ENCODE results near the gene CACNB4.
"Not testable (repeated sequence)": the region's sequence is repeated elsewhere in the genome, so short reads cannot be mapped to it uniquely, and the experiment has no call there.

CACNB4 gene

GRCh38 chr2:152098496-152099366 lies at the start of gene CACNB4:
TSS of gene CACNB4 (minus strand) at chr2:152099044.
- DNase-seq, result no peak

DNA sequence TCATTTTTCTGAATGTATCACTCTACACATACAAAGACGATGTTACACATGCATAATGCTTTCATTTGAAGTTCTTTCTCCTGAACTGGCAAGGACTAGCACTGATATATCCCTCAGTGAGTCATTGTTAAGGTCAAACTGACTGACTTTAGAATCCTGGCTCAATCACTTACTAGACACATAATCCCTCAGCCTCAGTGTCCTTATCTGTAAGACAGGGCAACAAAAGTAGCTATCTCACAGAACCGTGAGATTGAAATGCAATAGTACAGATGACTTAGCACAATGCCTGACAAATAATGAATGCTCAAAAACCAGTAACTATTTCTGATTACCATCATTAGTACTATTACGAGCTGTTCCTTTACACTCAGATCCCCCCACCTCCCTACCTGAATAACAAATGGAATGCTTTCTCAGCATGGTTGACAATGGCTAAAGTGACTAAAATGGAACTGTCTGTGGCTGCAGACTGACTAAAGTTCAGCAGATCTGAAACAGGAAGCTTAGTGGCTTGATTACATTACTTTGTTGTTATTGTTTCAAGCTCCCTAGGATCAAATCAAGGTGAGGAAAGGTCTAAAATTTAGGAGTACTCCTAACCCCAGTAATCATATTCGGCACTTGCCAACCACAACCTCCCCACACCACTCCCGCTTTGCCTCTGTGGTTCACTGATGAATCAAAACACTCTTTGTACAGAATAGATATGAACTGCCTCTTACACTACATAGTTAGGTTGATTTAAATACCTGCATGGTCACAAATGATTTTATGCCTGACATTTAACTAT lies 35.8 kb upstream of the CACNB4 start:
- DNase-seq, result no peak

GRCh38 chr2:152132306-152132705 lies 33.5 kb upstream of the CACNB4 start:
- no peak for DNase-seq

GRCh38 chr2:152127628-152128027 lies 28.8 kb upstream of the CACNB4 start:
- no peak for DNase-seq

DNA sequence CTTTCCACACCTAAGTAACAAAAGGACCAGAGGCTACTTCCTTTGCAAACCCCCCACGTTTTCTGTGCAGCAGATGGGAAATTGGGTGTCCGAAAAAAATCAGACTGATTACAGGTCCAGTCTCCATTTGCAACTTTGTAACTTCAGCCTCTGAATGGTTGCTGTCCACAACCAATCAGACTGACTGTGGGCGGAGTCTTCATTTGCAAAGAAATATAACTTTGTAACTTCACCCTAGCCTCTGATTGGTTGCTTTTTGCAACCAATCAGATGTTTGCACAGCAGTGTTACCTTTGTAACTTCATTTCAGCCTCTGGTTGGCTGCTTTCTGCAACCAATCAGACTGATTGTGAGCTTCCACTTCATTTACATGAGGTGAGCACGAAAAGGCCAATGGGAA lies 27.8 kb upstream of the CACNB4 start:
- DNase-seq, result no peak

DNA sequence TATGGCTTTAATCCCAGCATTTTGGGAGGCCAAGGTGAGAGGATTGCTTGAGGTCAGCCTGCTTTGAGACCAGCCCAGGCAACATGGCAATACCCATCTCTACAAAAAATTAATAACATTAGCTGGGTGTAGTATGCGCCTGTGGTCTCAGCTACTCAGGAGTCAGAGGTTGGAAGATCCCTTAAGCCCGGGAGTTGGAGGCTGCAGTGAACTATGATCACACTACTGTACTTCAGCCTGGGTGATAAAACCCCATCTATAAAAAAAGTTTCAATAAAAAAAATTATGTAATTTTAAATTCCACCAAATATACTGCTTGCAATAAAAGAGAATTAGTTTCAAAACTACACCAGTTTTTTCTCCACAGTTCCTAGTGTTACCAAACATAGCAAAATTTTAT lies 23.3 kb upstream of the CACNB4 start:
- DNase-seq, result no peak

DNA sequence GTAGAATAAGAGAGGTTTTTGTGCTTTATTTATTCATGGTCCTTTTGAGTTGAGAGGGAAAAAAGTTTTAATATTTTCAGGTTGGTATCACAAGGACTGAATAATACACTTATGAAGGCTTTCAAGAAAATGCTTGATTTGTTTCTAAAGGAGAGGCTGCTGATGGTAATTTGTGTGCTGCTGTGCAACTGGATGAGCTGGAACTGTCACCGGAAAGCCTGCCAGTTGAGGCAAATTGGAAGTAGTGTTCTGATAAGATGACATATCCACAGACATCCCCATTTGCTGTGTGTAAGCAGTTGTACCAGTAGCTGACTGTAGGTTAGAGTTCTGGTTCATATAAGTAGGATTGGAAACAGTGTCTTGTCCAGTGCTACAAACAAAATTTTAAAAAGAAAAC lies 21.6 kb upstream of the CACNB4 start:
- DNase-seq, result no peak

DNA sequence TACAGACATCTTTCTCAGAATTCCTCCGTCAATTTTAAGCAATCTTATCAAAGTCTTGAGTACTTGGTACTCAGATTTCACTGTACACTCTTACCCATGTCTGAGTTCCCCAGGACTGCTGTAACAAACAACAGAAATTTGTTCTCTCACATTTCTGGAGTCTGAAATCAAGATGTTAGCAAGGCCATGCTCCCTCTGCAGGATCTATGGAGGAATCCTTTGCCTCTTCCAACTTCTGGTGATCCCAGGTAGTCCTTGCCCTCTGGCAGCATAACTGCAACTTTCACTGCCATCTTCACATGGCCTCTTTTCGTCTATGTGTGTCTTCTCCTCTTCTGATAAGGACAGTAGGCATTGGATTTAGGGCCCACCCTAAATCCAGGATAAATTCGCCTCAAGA lies 17.1 kb upstream of the CACNB4 start:
- no peak for DNase-seq

DNA sequence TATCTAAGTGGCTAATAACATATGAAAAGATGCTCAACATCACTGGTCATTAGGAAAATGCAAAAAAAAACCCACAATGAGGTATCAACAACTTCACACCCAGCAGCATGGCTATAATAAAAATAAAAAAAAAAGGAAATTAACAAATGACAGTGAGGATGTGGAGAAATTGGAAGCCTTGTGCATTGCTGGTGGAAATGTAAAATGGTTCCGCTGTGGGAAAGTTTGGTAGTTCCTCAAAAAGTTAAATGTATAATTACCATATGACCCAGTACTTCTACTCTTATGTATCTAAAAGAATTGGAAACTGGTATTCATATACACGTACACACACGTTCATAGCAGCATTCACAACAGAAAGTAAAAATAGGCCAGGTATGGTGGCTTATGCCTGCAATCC lies 15.5 kb upstream of the CACNB4 start:
- no peak for DNase-seq

- DNase-seq, result not testable (repeated sequence)
Measured at GRCh38 chr2:152107140-152107539, 8.3 kb upstream of the CACNB4 start.

- DNase-seq, result no peak
Measured at GRCh38 chr2:152106464-152106863, 7.6 kb upstream of the CACNB4 start.

GRCh38 chr2:152103271-152103670 lies 4.4 kb upstream of the CACNB4 start:
- DNase-seq, result no peak

DNA sequence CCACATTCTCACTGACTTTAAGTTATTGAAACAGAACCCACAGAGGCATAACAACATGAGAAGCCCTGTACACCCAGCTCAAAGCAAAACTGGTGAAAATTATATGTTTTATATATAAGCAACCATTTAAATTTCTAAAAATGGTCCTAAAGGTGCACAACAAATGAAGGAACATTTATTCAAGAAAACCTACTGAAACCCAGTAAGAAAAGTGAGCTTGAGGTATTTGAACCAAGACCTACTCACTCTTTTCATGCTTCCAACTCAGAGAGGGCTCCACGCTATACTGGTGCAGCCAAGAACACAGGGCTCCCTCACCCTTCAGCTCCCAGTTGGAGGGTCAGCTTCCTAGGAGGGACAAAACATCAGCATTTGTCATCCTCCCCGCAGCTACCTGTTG lies 2.1 kb upstream of the CACNB4 start:
- DNase-seq, result no peak

DNA sequence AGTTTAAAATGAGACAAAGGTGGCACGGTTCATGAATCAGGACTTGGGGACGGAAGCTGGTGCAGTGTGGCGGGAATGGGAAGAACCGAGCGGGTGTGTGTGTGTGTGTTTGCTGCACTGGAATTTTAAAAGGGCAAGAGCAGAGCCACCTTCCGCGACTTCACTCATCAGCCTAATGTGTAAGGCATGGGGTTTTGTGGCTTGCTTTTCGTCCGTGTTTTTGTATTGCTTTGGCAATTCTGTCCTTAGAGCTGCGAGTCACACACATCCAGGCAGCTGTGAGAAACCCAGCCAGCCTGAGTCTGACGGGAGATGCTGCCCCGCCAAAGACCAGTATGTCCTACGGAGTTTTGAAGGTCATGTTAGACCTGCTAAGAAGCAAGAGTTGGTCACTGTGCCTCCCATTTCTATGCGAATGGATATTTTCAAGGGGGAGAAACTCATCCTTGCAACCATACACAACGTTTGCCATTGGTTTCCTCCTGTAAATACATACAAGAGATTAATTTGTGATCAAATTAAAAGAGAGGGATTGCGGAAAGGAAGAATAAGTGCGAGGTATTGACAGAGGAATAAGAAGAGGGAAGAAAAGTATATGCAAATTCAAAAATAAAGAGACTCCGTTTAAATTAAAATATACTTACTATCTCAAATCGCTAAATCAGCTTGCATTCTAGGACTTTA lies 665 bp upstream of the CACNB4 start:
- DNase-seq, result no peak

DNA sequence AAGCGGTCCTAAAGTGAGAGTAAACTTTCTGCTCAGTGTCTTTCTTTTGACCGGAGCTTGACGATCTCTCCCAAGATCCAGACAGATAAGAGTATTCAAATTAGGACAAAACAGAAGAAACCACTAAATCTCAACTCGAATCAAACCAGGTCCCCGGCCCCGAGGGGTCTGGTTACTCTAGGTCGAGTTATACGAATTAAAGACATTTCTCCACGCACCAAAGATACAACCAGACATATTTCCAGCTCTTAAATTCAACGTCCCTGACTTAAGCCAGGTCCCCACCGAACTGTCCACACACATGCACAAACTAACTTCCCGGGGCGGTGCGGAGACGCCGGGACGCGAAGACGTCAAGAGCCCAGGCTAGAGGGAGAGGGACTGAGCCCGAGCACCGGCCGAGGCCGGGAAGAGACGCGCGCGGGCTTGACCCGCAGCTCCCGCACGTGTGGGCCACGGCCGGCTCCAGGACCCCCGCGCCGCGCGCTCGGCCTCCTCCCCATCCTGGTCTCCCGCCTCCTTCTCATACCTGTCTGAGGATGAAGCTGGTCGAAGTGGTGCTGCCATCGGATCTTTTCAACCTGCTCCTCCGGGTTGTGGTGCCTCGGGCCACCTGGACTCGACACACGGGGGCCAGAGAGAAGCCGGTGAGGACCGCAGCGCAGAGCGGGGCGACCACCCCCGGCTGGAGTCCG lies 896 bp downstream of the CACNB4 start:
- no peak for DNase-seq

GRCh38 chr2:152097290-152097800 lies 1.5 kb downstream of the CACNB4 start:
- DNase-seq, result no peak

GRCh38 chr2:152095146-152095545 lies 3.7 kb downstream of the CACNB4 start:
- no peak for DNase-seq

GRCh38 chr2:152094014-152094413 lies 4.8 kb downstream of the CACNB4 start:
- DNase-seq, result no peak

DNA sequence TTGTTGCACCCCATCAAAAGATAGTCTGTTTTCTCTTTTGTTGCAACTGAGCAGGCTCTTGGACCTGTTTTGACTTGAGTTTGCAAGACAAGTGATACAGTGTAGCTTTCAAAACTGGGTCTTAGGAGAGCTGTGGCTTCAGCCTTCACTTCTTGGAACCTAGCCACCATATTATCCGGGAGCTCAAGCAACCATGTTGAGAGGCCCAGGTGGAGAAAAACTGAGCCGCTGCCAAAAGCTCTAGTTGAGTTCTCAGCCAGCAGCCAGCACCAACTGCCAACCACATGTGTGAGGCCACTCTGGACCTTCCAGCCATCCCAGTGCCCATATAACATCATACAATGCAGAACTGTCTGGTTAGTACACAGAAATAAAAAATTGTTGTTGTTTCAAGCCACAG lies 5.4 kb downstream of the CACNB4 start:
- DNase-seq, result no peak

DNA sequence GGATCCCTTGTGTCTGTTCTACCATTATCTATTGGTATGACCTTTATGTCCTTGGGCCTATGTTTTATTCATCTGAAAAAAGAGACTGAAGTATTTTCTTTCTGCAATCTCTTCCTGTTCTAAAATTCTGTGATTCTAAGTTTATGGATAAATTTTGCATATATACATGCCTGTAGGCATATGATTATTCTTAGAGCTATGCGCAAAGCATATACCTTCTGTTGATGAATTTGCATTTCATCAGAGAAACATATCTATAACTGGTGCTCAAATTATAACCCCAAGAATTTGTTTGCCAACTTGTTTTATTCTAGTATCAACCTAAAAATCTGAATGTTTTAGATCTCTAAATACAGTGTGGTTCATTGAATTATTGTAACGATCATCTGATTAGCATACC lies 6.7 kb downstream of the CACNB4 start:
- DNase-seq, result no peak

DNA sequence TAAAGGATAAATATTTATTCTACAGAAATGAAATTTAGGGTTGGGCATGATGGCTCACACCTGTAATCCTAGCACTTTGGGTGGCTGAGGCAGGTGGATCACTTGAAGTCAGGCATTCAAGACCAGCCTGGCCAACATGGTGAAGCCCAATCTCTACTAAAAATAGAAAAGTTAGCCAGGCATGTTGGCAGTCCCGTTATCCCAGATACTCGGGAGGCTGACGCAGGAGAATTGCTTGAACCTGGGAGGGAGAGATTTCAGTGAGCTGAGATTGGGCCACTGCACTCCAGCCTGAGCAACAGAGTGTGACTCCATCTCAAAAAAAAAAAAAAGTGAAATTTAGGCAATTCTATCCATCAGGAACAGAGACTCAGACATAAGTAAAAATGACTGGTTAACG lies 8.1 kb downstream of the CACNB4 start:
- not testable (repeated sequence) for DNase-seq

DNA sequence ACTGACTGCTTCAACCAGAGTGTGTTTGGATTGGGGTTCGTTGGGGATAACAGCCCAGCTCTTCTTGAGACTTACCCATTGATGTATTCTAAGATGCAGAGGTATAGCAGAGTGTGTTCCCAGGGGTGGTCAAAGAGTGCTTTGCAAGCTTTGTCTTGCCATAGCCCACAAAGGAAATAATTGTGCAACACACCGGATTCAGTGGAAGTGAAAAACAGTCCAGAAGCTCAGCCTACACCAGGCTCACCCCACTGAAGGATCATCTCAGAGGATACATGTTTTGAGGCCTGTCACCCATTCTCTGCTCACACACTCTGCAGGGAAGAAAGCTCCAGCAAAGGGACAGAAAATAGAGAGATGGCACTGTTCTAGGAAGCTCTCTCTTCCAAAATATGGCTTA lies 9.6 kb downstream of the CACNB4 start:
- DNase-seq, result no peak

- no peak for DNase-seq
Measured at GRCh38 chr2:152088006-152088405, 10.8 kb downstream of the CACNB4 start.
